Skeletal muscle satellite cell (primary cell): ENCODE measurements around the gene GAA. TPM values are rescaled to one million over a fixed set of nuclear protein-coding genes. Genes with fewer than 3 reads are reported as not detected.

Experiments
- H3K27me3 ChIP-seq: 2 replicates; pipeline ENCODE4 v1.7.0; 2013; ENCODE audit warnings: low read length; ENCODE audit not compliant: control insufficient read depth, insufficient read depth
- H3K36me3 ChIP-seq: 2 replicates; pipeline ENCODE4 v1.7.0; 2013; ENCODE audit warnings: mild to moderate bottlenecking, control low read depth, low read length; ENCODE audit not compliant: insufficient read depth
- H3K4me1 ChIP-seq: 2 replicates; pipeline ENCODE4 v1.7.0; 2013; ENCODE audit warnings: low read length; ENCODE audit not compliant: control insufficient read depth, insufficient read depth
- H3K4me2 ChIP-seq: 2 replicates; pipeline ENCODE4 v1.7.0; 2013; ENCODE audit warnings: mild to moderate bottlenecking, low read length
- H3K4me3 ChIP-seq: 2 replicates; pipeline ENCODE4 v1.7.0; 2013; ENCODE audit warnings: low read length
- H3K9ac ChIP-seq: 2 replicates; pipeline ENCODE4 v1.7.0; 2013; ENCODE audit warnings: mild to moderate bottlenecking, low read depth, low read length, moderate library complexity
- H3K9me3 ChIP-seq: replicated peaks from 2 replicates; pipeline ENCODE4 v1.7.0; 2013; ENCODE audit warnings: mild to moderate bottlenecking, control low read depth, low read length
- small RNA-seq: library from RNA; depleted of rRNA; stranded (forward); fragments of <200 nt; gene quantifications from one replicate; pipeline ENCODE3, GENCODE V24; 2012

GAA gene

GRCh38 chr17:80163336-80163735 lies 62.0 kb downstream of the GAA start:
- Histone ChIP-seq H3K36me3 (no peaks in the 10 kb centered on the region), H3K9ac (no peak overlapping the region), H3K4me2 (no peak overlapping the region), H3K4me1 (no peaks in the 10 kb centered on the region), H3K27me3 (peaks cover 18% of the 10 kb centered on the region), H3K4me3 (no peak overlapping the region), H3K9me3 (no peaks in the 10 kb centered on the region)

GRCh38 chr17:80164185-80164584 lies 62.8 kb downstream of the GAA start:
- H3K4me3 ChIP-seq = no peak overlapping the region
- no peaks in the 10 kb centered on the region for H3K4me1 ChIP-seq
- no peak overlapping the region for H3K9ac ChIP-seq
- no peak overlapping the region for H3K4me2 ChIP-seq
- no peaks in the 10 kb centered on the region for H3K36me3 ChIP-seq
- H3K27me3 ChIP-seq = peaks cover 26% of the 10 kb centered on the region
- H3K9me3 ChIP-seq = no peaks in the 10 kb centered on the region

GRCh38 chr17:80166446-80166845 lies 65.1 kb downstream of the GAA start:
- H3K27me3 ChIP-seq = peaks cover 29% of the 10 kb centered on the region
- no peak overlapping the region for H3K9ac ChIP-seq
- no peak overlapping the region for H3K4me2 ChIP-seq
- no peaks in the 10 kb centered on the region for H3K4me1 ChIP-seq
- H3K4me3 ChIP-seq = no peak overlapping the region
- H3K36me3 ChIP-seq = no peaks in the 10 kb centered on the region
- no peaks in the 10 kb centered on the region for H3K9me3 ChIP-seq

- Histone ChIP-seq H3K4me1 (no peaks in the 10 kb centered on the region), H3K9ac (no peak overlapping the region), H3K36me3 (no peaks in the 10 kb centered on the region), H3K4me3 (no peak overlapping the region), H3K9me3 (no peaks in the 10 kb centered on the region), H3K4me2 (no peak overlapping the region), H3K27me3 (peaks cover 39% of the 10 kb centered on the region)
Measured at GRCh38 chr17:80168371-80168770, 67.0 kb downstream of the GAA start.

- H3K4me1 ChIP-seq = no peaks in the 10 kb centered on the region
- H3K9me3 ChIP-seq = no peaks in the 10 kb centered on the region
- peaks cover 36% of the 10 kb centered on the region for H3K27me3 ChIP-seq
- no peaks in the 10 kb centered on the region for H3K36me3 ChIP-seq
- no peak overlapping the region for H3K4me3 ChIP-seq
- no peak overlapping the region for H3K9ac ChIP-seq
- no peak overlapping the region for H3K4me2 ChIP-seq
Measured at GRCh38 chr17:80169107-80169506, 67.7 kb downstream of the GAA start.

Small RNA genes lying within 50 kb of the gene (small RNA-seq; reads per million reads assigned to genes)
- gene AC087741.2 = not detected
- not detected for gene MIR1268B
